ENCODE results near the gene CFAP70. TPM values are rescaled to one million over a fixed set of nuclear protein-coding genes. Genes with fewer than 3 reads are reported as not detected.
"Not testable (repeated sequence)": the region's sequence is repeated elsewhere in the genome, so short reads cannot be mapped to it uniquely, and the experiment has no call there.

CFAP70 gene
- total RNA-seq, 1 experiment from 2014 or later = 0.78 TPM

DNA sequence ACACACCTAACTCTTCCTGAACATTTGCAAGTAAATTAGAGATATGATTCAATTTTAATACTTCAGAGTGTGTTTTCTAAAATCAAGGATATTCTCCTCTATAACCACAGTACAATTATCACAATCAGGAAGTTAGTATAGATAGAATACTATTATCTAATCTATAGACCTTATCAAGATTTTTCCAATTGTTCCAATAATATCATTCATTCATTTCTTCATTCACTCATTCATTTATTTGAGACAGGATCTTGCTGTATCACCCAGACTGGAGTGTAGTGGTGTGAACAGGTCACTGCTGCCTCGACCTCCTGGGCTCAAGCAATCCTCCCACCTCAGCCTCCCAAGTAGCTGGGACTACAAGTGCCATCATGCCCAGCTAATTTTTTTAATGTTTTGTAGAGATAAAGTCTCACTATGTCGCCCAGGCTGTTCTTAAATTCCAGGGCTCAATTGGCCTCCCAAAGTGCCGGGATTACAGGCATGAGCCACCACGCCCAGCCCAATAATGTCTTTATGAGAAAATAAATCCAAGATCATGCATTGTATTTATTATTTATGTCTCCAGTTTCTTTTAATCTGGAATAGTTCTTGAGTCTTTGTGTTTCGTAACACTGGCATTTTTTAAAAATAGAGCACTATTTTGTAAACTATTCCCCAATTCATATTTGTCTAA, 95.6 kb downstream of the CFAP70 start:
- DNase-seq (ENCODE audit: low spot score) = no peak
- in situ Hi-C loops (cut with HindIII; ENCODE audit: low sequenced_read_pairs) = no loop called here

DNA sequence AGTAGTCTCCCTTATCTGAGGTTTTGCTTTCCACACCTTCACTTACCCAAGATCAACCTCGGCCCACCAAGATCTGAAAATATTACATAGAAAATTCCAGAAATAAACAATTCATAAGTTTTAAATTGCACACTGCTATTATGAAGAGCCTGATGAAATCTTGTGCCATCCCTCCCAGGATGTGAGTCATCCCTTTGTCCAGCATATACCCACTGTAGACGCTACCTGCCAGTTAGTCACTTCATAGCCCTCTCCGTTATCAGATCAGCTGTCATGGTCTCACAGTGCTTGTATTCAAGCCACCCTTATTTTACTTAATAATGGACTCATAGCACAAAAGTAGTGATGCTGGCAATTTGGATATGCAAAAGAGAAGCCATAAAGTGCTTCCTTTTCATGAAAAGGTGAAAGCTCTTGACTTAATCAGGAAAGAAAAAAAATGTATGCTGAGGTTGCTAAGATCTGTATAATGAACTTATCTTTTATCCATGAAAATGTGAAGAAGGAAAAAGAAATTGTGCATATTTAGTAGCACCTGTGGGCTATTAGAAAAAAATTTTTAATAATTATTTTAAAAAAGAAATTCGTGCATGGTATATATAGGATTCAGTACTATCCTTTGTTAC, 96.4 kb downstream of the CFAP70 start:
- DNase-seq (ENCODE audit: low spot score) = no peak
- in situ Hi-C loops (cut with HindIII; ENCODE audit: low sequenced_read_pairs) = no loop called here

DNA sequence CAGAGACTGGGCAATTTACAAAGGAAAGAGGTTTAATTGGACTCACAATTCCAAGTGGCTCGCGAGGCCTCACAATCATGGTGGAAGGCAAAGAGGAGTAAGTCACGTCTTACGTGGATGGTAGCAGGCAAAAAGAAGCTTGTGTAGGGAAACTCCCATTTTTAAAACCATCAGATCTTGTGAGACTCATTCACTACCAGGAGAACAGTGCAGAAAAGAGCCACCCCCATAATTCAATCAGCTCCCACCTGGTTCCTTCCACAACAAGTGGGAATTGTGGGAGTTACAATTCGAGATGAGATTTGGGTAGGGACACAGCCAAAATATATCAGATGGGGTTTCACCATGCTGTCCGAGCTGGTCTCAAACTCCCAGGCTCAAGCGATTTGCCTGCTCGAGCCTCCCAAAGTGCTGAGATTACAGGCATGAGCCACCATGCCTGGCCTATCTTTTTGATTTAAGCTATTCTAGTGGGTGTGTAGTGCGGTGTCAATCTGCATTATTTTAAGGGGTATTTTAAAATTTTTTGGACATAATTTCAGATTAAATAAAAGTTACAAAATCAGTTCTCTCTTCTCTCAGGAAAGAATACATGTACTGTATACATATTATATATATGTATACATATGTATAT, 97.2 kb downstream of the CFAP70 start:
- no peak for DNase-seq (ENCODE audit: low spot score)
- in situ Hi-C loops (cut with HindIII; ENCODE audit: low sequenced_read_pairs) = no loop called here

DNA sequence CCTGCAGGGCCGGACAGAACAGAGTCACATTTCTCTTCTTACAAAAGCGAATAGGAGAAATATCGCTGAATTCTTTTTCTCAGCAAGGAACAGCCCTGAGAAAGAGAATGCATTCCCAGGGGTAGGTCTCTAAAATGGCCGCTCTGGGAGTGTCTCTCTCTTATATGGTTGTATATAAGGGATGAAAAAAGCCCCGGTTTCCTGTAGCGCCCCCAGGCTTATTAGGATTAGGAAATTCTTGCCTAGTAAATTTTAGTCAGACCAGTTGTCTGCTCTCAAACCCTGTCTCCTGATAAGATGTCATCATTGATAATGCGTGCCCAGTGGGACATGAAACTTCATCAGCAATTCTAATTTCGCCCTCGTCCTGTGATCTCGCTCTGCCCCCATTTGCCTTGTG, 100.1 kb downstream of the CFAP70 start:
- in situ Hi-C loops (cut with HindIII; ENCODE audit: low sequenced_read_pairs); DNase-seq (ENCODE audit: low spot score): not testable (repeated sequence)

DNA sequence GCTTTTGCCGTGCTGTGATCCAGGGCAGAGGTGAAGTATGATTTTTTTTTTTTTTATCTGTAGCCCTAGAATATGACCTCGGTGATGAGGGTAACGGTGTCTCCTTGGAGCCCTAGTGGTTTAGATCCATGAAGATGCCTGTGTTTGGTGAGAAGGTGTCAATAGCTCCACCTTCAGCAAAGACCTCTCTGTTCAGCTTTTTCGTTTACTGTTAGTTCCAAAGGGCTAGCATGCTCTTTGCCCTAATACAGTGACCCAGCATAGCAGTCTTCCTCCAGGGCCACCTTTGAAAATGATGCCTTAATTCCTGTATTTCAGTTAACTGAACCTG, 105.5 kb downstream of the CFAP70 start:
- peak; percentile 12 for DNase-seq (ENCODE audit: low spot score)
- in situ Hi-C loops (cut with HindIII; ENCODE audit: low sequenced_read_pairs) = no loop called here

DNA sequence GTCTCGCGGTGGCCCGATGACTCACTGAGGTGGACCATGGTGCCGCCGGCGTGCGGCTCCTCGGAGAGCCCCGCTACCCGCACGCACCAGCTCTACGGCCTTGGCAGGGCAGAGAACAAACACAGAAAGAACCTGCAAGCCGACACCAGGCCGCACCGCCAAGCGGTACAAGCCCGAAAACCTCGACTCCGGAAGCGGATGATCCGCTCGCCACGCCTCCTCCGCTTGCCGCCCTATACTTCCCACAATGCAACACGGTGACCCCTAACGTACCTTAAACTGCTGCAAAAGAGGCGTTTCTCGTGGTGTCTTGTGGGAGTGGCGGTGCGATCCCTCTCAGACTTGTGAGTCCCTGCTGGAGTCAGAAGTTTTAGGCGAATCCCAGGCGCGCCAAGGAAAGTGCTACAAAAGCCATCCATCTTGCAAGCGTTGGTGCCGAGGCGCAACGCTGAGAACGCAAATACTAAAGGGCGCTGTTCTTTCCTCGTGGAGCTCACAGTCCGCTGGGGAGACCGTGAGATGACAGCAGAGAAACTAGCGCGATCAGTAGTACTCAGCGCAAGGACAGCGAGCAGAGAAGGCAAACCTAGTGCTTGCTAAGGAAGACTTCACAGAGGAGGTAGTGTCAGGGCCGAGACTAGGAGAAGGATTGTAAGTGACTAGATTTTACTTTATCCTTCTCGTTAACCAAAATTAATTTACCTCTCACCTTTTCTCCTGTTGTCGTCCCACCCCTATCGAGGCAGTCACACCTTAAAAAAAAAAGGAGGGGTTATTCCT, 106.0 kb downstream of the CFAP70 start, which contains the start of gene MRPS16:
MRPS16 (minus strand) TSS at position 200 of the 780 bp plus-strand sequence; CDS start at position 38, 162 bp downstream.
- in situ Hi-C loops (cut with HindIII; ENCODE audit: low sequenced_read_pairs) = no loop called here
- DNase-seq (ENCODE audit: low spot score) = peak; percentile 97

DNA sequence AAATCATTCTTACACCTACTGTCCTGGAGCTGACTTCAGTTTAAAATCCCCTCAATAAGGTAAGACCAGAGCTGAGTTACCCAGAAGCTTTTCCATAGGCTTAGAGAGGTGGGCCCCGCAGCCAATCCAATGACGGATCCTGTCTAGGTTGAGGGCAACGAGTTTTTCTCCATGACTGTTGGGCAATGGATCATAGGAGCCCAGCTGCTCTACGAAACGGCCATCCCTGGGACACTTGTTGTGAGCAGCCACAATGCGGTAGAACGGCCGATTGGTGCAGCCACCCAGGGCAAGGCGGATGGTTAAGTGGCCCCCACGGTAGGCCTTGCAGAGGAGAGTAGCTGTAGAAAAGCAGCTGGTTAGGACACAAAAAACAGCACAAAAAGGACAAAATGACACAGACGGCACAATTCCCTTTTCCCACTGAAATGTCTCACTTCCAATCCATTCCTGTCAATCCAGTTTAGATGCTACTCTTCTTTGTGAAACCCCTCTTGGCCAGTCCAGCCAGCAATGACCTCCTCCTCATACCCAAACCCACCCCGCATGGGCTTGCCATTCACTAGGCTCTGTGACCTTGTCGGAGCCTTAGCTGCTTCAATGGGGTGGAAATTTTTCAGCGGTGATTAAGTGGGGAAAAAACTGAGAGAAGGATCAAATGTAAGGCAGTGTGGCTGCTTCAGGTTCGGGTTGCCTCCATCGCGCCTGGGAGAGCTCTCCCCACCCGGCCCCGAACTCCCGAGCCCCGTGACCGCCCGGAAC, 106.8 kb downstream of the CFAP70 start:
- no peak for DNase-seq (ENCODE audit: low spot score)
- in situ Hi-C loops (cut with HindIII; ENCODE audit: low sequenced_read_pairs) = no loop called here

DNA sequence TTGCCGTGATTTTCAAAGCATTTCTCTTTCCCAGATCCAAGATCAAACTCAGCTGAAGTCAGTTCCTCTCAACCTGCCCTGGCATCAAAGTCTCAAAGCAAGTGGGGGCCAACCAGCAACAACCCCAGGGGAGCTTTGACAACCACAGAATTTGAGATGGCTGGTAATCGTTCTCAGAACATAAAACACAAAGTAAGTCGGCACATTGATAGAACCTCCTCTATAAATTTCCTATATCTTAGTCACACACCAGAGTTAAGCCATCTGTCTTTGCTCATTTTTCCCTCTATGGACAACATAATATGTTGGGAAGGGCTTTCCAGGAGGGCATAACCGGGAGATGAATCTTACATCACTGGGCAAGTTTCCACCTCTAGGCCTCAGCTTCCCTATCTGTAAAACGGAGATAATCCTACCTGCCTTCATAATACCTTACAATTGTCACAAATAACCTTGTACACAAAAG, 110.4 kb downstream of the CFAP70 start:
- DNase-seq (ENCODE audit: low spot score) = no peak
- in situ Hi-C loops (cut with HindIII; ENCODE audit: low sequenced_read_pairs) = no loop called here

DNA sequence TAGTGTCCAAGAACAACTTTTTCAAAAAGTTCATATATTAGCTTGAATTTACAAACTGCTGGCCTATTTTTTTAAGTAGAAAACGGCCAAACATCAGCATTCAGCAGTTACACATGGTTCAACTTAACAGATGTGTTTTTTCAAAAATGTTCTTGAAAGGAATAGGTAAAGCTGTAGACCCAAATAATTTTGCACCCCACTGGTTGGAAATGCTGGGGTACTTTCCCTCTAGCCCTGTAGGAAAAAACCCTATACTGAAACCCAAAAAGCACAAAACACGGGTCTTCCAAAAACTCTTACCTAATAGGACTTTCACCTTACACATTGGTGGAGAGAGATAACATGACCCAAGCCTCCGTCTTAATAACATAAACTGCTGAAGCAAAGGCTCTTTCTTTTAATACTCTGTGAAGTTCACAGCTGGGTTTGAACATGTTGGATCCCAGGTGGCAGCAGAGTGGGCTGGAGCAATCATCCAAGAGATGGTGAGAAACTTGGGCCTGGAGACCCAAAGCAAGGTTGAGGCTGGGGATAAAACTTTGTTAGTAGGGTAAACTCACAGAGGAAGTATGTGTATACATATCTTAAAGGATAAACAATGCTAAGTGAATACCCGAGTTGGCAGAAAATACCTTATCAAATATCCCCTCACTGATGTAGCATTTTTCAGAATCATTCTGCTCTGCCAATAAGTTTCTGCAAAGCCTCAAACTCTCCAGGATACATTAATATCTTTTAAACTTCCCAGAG, 111.0 kb downstream of the CFAP70 start:
- DNase-seq (ENCODE audit: low spot score) = no peak
- in situ Hi-C loops (cut with HindIII; ENCODE audit: low sequenced_read_pairs) = no loop called here

DNA sequence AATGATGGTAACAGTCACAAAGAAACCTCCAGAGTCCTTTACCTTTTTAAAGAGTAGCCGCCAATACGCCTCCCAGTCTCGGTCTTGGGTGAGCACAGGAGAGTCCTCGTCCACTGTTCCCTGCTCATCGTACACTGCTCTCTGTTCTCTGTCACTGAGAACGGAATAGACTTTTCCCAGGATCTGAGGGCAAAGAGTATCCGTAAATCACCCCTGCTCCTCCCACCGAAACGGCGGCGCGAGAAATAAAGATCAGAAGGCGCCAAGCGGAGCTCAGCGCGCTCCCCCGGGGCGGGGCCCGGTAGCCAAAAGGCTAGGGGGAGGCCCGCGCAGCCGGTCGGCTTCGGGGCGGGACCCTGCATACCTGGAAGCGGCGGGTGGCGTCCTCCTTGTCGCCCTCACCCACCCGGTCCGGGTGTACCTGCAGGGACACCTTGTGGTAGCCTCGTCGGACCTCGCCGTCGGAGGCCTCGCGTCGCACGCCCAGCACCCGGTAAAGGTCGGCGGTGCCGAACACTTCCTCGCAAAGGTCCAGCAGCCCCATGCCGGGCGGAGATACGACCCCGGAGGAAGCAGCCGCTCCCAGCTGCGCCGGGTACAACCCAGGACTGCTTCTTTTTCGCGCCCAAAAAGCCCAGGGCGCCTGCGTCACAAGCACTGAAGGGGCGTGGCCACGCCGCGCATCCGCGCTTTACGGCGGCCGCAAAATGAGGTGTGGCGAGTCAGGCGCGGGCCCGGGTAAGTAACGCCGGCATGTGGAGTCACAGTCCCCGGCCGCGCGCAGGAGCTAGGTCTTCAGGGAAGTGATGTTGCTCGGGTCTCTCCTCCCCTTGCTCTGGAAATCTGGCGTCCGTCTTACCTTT, 111.8 kb downstream of the CFAP70 start, which contains the start of gene DNAJC9:
DNAJC9 (minus strand) TSS at position 610 of the 863 bp plus-strand sequence; CDS start at position 544, 66 bp downstream.
- in situ Hi-C loops (cut with HindIII; ENCODE audit: low sequenced_read_pairs) = no loop called here
- peak; percentile 90 for DNase-seq (ENCODE audit: low spot score)

DNA sequence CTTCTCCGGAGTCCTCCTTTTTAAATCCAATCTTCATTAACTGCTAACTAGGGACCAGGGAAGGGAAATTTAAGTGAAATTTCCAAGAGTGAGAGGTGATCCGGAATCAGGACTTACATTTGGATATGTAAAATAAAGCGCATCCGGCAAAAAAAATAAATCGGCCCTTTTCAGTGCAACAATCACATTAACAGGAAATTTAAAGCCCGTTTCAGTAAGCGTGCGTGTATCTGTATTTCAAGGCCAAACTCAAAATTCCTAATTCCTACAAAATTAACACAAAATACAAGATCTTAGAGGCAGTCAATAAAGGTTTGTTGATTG, 112.4 kb downstream of the CFAP70 start:
- in situ Hi-C loops (cut with HindIII; ENCODE audit: low sequenced_read_pairs) = no loop called here
- no peak for DNase-seq (ENCODE audit: low spot score)

DNA sequence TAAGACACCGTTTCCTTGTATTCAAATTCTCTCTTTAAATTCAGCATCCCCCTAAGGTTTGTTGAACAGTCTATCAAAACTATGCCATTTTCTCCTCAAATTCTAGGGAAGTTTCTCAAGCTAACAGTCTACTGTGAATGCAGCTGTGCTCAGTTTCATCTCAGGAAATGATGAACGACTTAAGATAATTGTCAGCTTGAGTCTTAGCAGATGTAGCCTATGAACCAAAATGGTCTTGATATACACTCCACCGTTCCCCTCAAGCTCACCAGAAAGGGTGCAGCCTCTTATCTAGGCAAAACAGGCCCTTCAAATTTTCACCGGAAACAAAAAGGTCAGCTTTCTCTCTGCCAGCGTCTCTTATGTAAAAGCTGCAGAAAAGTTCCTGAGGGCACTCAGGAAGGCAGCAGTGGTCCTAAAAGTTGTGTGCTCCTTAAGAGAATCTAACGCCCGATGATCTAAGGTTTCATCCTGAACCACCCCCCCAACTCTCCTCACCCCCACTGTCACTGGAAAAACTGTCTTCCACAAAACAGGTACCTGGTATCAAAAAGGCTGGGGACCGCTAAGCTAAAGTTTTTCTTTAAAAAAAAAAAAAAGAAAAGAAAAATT, 113.7 kb downstream of the CFAP70 start:
- DNase-seq (ENCODE audit: low spot score) = no peak
- in situ Hi-C loops (cut with HindIII; ENCODE audit: low sequenced_read_pairs) = no loop called here

DNA sequence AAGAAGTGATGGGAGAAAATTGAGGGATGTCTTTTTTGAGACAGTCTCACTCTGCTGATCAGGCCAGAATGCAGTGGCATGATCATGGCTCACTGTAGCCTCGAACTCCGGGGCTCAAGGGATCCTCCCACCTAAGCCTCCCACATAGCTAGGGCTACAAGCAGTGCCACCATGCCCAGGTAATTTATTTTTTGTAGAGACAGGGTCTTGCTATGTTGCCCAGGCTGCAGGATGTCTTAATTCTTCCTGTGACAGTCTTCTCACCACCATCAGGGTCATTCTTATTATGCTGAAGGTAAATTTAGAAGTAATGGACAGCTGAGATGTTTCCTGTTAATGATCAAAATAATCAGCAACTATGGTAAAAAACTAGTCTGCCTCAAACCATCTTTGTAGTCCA, 118.8 kb downstream of the CFAP70 start:
- DNase-seq (ENCODE audit: low spot score) = no peak
- in situ Hi-C loops (cut with HindIII; ENCODE audit: low sequenced_read_pairs) = no loop called here

DNA sequence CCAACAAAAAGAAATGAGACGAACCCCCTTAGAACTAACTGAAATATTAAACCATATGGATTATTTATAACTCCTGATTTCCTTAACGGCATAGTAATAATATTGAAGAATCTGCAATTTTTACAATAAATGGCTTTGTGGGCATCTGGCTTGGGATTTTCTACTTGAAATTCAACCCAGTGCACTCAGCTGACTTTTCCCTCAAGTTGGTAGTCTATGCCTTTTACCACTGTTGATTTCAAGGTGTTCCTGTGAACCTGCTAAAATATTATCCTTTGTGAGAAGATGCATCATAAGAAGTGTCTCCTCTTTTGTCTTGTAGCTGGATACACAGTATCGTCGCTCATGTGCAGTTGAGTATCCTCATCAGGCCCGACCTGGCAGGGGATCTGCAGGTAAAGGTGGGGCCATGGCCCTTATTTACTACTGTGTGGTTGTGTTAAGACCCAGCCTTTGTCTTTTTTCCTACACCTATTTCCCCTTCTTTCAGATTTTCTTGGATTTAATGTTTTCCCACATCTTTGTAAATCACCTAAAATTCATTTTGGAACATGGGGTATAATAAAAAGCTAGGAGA, 119.6 kb downstream of the CFAP70 start:
- in situ Hi-C loops (cut with HindIII; ENCODE audit: low sequenced_read_pairs) = no loop called here
- no peak for DNase-seq (ENCODE audit: low spot score)

DNA sequence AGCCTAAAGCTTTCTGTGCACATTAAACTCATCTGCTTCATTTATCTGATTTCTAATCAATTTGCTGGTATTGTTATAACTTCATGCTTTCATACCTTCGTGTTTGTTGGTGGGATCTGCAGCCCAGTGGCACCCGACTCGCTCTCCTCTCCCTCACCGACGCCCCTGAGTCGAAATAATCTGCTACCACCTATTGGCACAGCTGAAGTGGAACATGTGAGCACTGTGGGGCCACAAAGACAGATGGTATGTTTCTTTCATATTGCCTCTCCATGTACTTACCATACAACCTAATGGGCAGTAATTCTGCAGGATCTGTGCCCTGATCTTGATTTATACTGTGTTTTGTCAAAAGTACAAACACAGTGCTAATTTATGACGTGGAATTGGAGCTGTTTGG, 124.0 kb downstream of the CFAP70 start:
- no peak for DNase-seq (ENCODE audit: low spot score)
- in situ Hi-C loops (cut with HindIII; ENCODE audit: low sequenced_read_pairs) = no loop called here

DNA sequence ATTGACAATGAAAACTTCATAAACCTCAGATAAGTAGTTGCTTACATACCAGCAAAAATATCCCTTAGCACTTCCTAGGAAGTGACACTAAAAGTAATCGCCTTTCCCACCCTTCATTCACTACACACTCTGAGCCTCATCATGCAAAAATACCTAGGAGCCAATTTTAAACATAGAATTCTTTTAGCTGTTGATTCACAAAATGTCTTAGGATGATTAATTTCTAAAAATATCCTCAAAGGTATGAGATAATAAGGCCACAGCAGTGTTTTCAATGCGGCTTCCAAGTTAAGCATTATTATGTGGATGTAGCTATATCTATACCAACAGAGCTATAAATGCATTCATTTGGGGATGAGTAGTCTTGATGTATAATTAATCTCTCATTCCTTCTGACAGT, 124.8 kb downstream of the CFAP70 start:
- no peak for DNase-seq (ENCODE audit: low spot score)
- in situ Hi-C loops (cut with HindIII; ENCODE audit: low sequenced_read_pairs) = no loop called here

DNA sequence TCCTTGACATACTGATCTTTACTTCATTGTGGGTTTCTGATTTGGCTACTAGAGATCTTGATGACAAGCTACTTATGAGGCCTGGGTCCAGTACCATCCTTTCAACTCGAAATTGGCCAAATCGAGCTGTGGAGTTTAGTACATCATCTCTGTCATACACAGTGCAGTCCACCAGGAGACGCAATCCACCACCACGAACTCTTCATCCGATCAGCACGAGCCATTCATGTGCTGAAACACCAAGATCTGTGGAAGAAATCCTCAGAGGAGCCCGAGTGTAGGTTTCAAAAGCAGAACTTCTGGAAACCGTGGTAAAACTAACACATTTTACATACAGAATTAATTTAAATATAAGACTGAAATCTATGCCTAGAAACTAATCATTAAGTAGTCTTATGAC, 125.8 kb downstream of the CFAP70 start:
- peak; percentile 14 for DNase-seq (ENCODE audit: low spot score)
- in situ Hi-C loops (cut with HindIII; ENCODE audit: low sequenced_read_pairs) = no loop called here
